AG08395 (cell line): ENCODE data around the gene TGFBR2.

Experiments used
- DNase-seq: peaks from one replicate; pipeline ENCODE4 v3.0.0; 2012; ENCODE audit warnings: mixed read lengths, low spot score

The TGFBR2 gene

DNA sequence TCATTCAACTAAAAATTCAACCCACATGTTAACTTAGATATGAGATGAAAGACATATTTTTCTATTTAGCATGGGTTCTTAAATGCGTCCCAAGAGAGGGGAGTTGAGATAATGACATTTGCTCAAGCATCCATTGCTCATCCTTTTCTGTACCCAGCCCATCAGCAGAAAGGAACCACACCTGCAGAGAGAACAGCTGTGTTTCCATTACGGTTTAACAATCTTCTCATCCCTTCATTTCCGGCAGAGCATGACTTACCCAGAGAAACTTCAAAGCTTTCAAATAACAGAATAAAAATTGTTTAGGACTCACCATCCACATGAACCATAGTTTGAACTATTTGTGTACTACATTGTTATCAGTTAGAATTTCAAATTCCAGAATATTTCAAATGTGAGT is 113.1 kb downstream of the TGFBR2 start:
- no peak for DNase-seq

DNA sequence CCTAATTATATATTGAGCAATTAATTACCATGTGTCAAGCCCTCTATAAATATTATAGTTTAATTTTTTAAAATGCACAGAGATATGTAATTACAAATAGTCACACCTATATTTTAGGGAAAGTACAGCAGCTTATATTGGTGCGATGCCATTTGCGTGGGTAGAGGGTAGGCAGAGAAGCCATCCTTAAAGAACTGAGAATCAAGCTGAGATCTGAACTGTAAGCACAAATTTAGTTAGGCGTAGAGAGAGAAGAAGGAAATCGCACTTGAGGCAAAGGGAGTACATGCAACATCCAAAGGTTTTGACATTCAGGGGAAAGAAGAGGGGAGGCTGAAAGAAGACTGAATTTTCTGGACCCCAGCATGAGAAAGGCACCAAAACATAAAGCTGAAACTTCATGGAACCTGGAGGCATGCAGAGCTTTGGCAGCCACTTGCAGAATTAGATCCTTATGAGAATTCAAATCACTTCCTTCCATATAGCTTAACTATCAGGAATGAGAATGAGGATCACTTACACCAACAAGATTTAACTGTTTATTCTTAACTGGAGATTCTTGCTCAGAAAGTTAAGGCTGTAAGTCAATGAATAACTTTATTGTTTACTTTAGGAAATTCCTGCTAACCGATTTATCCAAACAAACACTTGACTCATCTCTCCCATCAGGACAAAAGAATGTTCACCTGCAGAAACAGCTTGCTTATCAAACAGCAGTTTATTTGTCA is 114.3 kb downstream of the TGFBR2 start:
- DNase-seq, result peak; percentile 12

DNA sequence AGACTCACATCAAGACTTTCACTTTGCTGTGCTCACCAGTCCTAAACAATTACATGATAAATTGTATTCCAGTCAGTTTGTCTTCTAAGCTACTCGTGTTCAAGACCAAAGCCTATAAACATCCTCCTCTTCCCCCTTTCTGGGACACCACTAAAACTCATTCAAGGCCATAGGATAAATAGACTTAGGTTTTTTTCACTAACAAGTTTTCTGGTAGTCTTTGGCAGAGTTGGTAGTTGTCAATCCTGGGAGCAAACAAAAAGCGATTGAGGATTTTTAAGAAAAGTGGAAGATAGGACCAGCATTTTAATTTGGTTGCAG is 114.9 kb downstream of the TGFBR2 start:
- DNase-seq, result no peak

DNA sequence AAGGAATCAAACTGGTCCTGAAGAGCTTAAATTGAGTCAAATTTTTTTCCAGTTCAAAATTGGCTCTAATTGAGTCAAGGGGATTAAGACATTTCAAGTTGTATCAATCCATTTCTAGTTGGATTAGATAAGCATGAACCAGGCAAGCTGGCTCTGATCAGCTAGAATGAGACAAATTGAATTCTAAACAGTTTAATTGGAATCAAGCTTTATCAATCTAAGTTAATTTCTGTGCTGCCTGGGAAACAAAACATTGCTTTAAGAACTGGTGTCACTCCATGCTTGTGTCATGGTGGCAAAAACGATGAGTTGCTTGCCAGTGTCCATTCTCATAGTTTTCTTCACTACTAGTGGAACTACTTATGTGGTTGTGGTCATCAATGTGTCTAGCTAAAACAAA is 116.8 kb downstream of the TGFBR2 start:
- no peak for DNase-seq

DNA sequence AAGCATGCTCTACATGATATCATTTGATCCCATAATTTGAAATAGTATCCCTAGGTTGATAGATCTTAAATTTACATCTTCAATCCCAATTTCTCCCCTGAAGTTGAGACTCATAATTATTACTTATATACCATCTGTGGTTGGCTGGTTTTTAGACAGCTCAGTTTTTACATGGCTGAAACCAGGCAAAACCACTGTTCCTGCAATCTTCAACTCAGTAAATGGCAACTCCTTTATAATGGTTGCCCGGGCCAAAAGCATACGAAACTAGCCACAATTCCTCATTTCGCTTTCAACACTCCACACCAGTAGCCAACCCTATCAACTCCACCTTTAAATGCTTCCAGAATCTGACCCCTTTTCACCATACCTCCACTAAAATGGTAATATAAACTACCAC is 118.5 kb downstream of the TGFBR2 start:
- DNase-seq, result no peak

DNA sequence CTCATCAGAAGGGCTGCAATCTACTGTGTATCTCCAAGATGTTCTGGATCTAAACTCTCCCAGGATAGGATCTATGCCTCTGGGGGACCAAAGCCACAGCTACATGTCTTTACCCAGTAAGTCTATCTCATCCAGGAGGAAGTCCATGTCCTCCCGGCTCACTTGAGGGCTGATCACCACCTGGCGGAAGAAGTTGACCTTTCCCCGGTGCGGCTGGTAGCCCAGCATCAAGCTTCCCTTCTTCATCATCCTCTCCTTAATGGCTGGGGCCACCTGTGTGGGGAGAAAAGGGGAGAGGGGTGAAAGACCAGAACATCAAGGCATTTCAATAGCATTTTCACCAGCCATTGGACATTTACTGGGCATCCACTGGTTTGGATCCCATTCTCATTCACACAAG is 121.7 kb downstream of the TGFBR2 start:
- no peak for DNase-seq

DNA sequence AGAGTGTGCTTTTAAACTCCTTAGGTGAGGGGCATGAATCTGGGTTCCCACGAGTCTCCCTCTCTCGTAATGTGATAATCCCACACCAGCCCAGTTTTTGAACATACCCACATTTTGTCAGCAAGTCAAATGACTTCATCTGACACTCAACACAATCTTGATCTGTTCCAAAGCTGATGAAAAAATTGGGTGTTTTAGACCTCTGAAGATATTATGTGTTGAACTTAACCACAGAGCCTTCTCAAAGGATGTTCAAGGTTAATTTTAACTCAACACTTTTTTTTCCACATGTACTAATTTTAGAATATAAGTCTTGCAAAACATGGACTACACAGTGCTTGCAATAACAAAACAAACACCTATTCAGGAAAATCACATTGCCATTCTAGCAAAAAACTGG is 123.1 kb downstream of the TGFBR2 start:
- DNase-seq, result no peak

DNA sequence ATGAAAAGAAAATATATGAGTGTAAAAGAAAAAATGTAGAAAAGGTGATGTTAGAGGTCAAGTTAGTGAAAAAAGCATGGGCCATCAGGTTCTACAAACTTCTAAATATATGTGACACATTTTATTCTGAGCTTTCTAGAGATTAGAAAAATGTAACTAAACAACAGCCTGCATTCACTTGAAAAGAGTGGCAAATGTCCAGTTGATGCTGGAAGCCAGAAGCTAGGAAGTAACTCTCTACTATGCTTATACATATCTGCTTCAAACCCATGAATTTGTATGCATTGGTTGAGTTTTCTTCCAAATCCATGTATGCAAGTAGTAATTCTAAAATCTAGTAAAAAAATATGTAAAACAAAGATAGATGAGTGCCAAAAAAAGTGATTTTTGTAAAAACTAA is 123.5 kb downstream of the TGFBR2 start:
- DNase-seq, result no peak

DNA sequence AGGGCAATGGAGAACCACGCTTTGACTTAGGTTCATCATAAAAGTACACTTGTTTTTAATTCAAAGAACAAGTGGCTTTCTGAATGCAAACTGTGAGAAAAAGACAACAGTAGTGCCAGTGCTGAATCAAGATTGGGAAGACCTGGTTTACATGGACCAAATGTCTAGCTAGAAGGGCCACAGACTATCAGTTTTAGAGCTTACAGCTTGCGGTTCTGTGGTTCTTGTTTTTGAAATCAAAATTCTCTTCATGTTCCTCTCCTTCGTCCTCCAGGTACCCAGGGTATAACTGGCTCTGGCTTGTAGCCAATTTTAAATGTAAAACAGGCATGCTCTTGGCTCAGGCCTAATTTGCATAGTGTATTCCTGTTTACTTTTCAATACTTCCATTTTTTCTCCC is 124.6 kb downstream of the TGFBR2 start:
- no peak for DNase-seq

DNA sequence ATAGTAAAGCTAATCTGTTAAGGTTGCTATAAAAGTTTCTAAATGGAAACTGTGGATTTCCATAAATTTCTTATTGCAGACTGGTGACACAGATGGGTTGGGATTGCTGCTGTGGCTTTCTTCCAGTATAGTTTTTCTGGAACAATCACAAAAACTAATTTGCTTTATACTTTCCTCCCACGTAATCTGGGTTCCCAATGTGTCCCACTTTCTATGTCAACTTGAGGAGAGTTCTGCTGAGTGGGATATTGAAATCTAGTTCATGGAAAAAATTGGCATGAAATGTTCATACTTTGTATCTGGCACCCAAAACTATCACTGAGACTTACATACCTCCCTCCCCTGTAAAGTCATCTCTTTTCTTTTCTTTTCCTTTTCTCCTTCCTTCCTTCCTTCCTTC is 126.8 kb downstream of the TGFBR2 start:
- no peak for DNase-seq

DNA sequence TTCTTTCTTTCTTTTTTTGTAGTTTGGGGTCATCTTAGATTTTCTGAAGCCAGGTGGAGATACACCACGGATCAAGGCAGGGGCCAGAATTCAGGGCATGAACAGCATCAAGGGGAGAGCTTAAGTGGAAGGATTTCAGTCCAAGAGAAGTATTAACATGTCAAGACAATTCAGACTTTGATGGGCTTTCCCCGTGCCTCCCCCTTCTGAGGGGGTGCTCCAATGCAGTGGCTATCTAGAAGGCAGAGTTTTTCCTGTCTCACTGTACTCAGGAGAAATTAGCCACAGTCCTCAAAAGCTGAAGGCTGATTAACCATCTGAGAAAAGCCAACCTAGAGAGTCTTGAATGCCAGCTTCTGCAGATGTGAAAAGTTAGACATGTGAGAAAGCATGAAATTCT is 127.3 kb downstream of the TGFBR2 start:
- DNase-seq, result no peak

DNA sequence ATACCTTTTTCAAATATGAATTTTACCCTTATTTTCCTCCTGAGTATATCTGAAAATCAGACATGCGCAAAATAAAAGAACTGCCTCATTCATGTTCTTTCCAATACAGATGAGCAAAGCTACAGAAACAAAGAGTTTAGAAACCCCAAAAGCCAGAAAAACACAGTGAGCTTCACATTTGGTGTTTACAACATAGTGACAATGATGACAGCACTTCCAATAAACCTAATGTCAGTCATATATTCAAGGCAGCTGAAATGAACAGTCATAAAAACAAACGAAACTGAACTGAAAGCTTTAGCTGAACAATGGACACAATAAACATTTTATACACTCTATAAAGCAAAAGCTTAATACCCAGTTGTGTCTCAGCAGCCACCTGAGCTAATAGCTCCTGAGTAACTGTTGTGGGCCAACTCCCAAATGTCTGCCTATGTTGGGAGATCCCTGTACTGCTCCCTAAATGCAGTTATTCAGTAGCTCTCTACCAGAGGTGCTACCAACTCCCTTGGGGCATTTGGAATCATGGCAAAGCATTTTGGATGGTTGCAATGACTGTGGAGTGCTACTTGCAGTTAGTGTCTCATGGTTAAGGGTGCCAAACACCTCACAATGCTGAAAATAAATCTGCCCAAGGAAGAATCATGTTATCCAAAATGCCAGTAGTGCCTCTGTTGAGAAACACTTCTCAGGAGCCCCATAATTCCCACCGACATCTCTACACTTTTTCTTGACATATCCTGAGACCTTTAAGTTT is 131.5 kb downstream of the TGFBR2 start:
- no peak for DNase-seq

DNA sequence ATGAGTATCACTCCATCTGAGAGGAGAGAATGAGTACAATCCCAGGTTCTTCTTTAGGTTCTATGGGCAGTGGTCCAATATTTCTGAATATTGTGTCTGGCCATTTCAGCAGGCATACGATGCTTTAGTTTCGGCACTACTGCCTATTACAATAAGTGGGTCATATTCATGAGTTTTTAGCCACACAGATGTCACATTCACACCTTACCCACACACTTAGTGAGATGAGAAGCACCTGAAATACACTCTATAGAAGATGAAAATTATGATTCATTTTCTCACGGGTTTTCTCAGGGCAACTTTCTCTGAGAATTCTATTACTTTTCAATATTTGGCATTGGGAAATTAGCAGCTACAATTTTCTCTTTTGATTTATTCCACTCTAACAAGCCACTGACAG is 132.2 kb downstream of the TGFBR2 start:
- no peak for DNase-seq

DNA sequence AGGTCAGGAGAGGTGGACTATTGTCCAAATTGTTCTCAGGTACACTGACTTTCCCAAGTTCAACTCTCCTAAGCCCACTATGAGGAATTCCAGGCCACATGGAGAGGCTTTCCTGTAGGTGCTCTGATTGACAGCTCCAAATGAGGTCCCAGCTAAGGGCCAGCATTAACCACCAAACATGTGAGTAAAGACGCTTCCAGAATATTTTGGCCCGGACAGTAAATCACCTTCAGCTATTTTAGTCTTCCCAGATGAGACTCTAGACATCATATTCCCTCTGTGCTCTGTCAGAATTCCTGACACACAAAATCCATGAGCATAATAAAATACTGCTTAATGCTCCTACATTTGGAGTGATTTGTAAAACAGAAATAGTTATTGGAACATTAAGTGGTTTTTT is 135.5 kb downstream of the TGFBR2 start:
- no peak for DNase-seq

DNA sequence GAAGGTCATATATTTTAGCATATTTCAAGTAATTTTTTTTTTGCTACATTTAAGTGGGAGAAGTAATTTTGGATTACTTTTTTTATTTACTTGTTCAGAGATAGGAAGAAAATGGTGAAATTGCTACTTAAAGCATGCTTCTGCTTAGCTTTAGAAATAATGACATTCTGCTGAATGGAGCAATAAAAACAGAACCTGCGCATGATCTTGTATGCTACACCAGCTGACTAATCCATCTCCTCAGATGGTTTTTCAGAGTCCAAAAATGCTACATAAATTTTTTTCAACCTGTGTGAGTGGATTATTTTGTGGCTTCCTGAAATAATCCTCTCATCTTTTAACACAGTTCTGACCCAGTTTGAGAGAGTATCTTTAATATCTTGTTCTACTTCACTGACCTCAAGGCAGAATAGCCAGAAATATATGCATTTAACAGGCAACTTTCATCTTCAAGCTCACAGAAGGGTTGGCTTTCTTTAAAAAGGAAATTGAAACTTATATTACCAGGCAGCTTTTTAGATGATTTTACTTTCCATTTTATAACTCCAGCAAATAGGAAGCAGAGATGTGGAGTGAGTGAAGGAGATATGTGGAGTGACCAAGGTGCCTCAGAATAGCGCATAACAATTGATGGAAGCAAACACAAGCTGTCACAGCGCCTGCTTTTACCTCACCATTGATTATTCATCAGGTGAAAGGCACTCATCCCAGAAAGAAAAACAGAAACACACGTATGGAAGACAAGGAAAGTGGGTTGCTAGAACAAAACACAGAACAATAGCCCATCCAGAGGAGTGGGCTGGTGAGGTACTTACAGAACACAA is 136.6 kb downstream of the TGFBR2 start:
- DNase-seq, result no peak
